Hepatocyte (in vitro differentiated cells): ENCODE results near the gene ZBTB44. TPM values are rescaled to one million over a fixed set of nuclear protein-coding genes. Genes with fewer than 3 reads are reported as not detected.

Source experiments
- DNase-seq: peaks from one replicate; pipeline ENCODE4 v3.0.0-alpha.2; 2016; ENCODE audit warnings: low spot score
- H2AFZ ChIP-seq: fragments of 200-600 bp; sonication (generic); 2 replicates; pipeline ENCODE4 v1.6.0; 2016; ENCODE audit warnings: antibody characterized with exemption, mild to moderate bottlenecking
- H3K27ac ChIP-seq: fragments of 200-600 bp; sonication (generic); 2 replicates; pipeline ENCODE4 v1.5.1; 2016; ENCODE audit warnings: mild to moderate bottlenecking
- H3K27me3 ChIP-seq: fragments of 200-600 bp; sonication (generic); 2 replicates; pipeline ENCODE4 v1.6.1; 2016
- H3K36me3 ChIP-seq: fragments of 200-600 bp; sonication (generic); replicated peaks from 2 replicates; pipeline ENCODE4 v1.5.1; 2016; ENCODE audit warnings: low read depth; ENCODE audit not compliant: insufficient read depth
- H3K4me1 ChIP-seq: fragments of 200-600 bp; sonication (generic); 2 replicates; pipeline ENCODE4 v1.5.1; 2016; ENCODE audit warnings: mild to moderate bottlenecking, moderate library complexity; ENCODE audit not compliant: insufficient read depth
- H3K4me2 ChIP-seq: fragments of 200-600 bp; sonication (generic); 2 replicates; pipeline ENCODE4 v1.6.0; 2016
- H3K4me3 ChIP-seq: fragments of 200-600 bp; sonication (generic); 2 replicates; pipeline ENCODE4 v1.5.1; 2016; ENCODE audit warnings: mild to moderate bottlenecking
- H3K79me2 ChIP-seq: fragments of 200-600 bp; sonication (generic); 2 replicates; pipeline ENCODE4 v1.6.0; 2017; ENCODE audit warnings: mild to moderate bottlenecking
- H3K9me2 ChIP-seq: fragments of 200-600 bp; sonication (generic); replicated peaks from 2 replicates; pipeline ENCODE4 v1.6.0; 2017; ENCODE audit warnings: mild to moderate bottlenecking; ENCODE audit not compliant: insufficient read depth
- H3K9me3 ChIP-seq: fragments of 200-600 bp; sonication (generic); 2 replicates; pipeline ENCODE4 v1.5.1; 2016; ENCODE audit warnings: low read depth, mild to moderate bottlenecking
- H4K20me1 ChIP-seq: fragments of 200-600 bp; sonication (generic); 2 replicates; pipeline ENCODE4 v1.6.0; 2016; ENCODE audit warnings: mild to moderate bottlenecking; ENCODE audit not compliant: insufficient read depth, poor library complexity, severe bottlenecking
- EZH2 ChIP-seq: fragments of 200-600 bp; sonication (generic); IDR thresholded peaks from 2 replicates; pipeline ENCODE4 v1.6.1; 2016; ENCODE audit warnings: antibody characterized with exemption, mild to moderate bottlenecking, borderline replicate concordance
- EZH2phosphoT487 ChIP-seq: fragments of 200-600 bp; sonication (generic); IDR thresholded peaks from one replicate; pipeline ENCODE4 v1.6.1; 2018; ENCODE audit warnings: antibody characterized with exemption, mild to moderate bottlenecking, low read depth, moderate library complexity; ENCODE audit not compliant: unreplicated experiment, severe bottlenecking
- WGBS: methylation state at CpG from one replicate; pipeline ENCODE4 v1.1.6; 2016; ENCODE audit warnings: low lambda C conversion rate; ENCODE audit errors: missing lambda C conversion rate; 5-methylcytosine and 5-hydroxymethylcytosine counted together
- polyA plus RNA-seq: library from polyadenylated mRNA; unstranded; fragments of >200 nt; fragmentation: Nextera tagmentation; extraction: Ambion mirVana; gene quantifications from 2 replicates; pipeline ENCODE4 v1.2.1, GENCODE V29; 2016
- total RNA-seq: library from RNA; depleted of rRNA; stranded (reverse); fragments of >200 nt; gene quantifications from 2 replicates; pipeline ENCODE4 v1.2.3, GENCODE V29; 2014
- TF ChIP-seq, protein P1 (sequence below): fragments of 200-600 bp; sonication (generic); IDR thresholded peaks from 2 replicates; pipeline ENCODE4 v1.5.1; 2016; ENCODE audit warnings: antibody characterized with exemption, mild to moderate bottlenecking; ENCODE audit not compliant: poor library complexity

The ZBTB44 gene
- total and polyA plus RNA-seq, 2 experiments from 2014 or later: 7.3 to 53.8 TPM

DNA sequence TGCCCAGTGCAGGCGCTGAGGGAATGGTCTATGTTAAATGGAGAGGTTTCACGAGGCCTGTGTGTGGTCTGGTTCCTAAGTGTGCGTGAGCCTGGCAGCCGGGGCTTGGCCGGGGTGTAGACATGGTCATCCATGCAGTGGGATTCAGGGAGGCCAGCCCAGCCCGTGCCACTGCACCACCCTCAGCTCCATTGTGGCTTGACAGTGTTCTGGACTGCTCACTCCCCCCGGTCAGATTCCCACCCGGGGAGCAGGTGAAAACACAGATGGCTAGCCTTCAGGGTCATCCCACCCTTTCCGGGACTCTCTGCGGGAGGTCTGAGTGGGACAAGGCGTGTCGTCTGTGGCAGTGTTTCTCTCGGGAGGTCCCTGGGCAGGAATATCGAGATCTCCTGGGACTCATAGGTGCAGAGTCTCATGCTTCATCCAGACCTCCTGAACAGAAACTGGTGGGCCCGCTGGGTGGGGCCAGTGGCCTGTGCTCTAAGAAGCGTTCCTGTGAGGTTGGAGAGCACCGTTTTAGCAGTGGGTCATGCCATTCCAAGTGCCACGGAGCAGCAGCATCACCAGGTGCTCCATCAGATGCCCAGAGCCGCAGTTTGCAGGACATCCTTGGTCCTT, 102.8 kb downstream of the ZBTB44 start:
- Histone ChIP-seq H3K4me2 (no peak overlapping the region), H3K4me1 (peaks cover 3% of the 10 kb centered on the region), H3K4me3 (no peak overlapping the region), H3K79me2 (no peaks in the 10 kb centered on the region), H3K9me3 (no peaks in the 10 kb centered on the region), H3K27me3 (no peaks in the 10 kb centered on the region), H3K27ac (no peak overlapping the region), H3K9me2 (no peaks in the 10 kb centered on the region), H3K36me3 (no peaks in the 10 kb centered on the region), H4K20me1 (no peaks in the 10 kb centered on the region), H2AFZ (no peak overlapping the region)
- DNase-seq: no peak
- no peak for TF ChIP-seq EZH2
- TF ChIP-seq, protein P1, sequence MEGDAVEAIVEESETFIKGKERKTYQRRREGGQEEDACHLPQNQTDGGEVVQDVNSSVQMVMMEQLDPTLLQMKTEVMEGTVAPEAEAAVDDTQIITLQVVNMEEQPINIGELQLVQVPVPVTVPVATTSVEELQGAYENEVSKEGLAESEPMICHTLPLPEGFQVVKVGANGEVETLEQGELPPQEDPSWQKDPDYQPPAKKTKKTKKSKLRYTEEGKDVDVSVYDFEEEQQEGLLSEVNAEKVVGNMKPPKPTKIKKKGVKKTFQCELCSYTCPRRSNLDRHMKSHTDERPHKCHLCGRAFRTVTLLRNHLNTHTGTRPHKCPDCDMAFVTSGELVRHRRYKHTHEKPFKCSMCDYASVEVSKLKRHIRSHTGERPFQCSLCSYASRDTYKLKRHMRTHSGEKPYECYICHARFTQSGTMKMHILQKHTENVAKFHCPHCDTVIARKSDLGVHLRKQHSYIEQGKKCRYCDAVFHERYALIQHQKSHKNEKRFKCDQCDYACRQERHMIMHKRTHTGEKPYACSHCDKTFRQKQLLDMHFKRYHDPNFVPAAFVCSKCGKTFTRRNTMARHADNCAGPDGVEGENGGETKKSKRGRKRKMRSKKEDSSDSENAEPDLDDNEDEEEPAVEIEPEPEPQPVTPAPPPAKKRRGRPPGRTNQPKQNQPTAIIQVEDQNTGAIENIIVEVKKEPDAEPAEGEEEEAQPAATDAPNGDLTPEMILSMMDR: no peak
- no peak for TF ChIP-seq EZH2phosphoT487
- WGBS: 87% methylated on average over 19 of the region's 19 CpGs

GRCh38 chr11:130211144-130211543, 103.6 kb downstream of the ZBTB44 start:
- no peaks in the 10 kb centered on the region for H3K9me3 ChIP-seq
- H2AFZ ChIP-seq: no peak overlapping the region
- H3K27ac ChIP-seq: no peak overlapping the region
- TF ChIP-seq EZH2phosphoT487 (no peak), EZH2 (no peak)
- TF ChIP-seq, protein P1: no peak
- H3K4me1 ChIP-seq: peaks cover 3% of the 10 kb centered on the region
- H3K4me3 ChIP-seq: no peak overlapping the region
- H4K20me1 ChIP-seq: no peaks in the 10 kb centered on the region
- H3K79me2 ChIP-seq: no peaks in the 10 kb centered on the region
- H3K9me2 ChIP-seq: no peaks in the 10 kb centered on the region
- 96% methylated on average over 3 of the region's 3 CpGs for WGBS
- no peak for DNase-seq
- no peaks in the 10 kb centered on the region for H3K27me3 ChIP-seq
- no peak overlapping the region for H3K4me2 ChIP-seq
- no peaks in the 10 kb centered on the region for H3K36me3 ChIP-seq

DNA sequence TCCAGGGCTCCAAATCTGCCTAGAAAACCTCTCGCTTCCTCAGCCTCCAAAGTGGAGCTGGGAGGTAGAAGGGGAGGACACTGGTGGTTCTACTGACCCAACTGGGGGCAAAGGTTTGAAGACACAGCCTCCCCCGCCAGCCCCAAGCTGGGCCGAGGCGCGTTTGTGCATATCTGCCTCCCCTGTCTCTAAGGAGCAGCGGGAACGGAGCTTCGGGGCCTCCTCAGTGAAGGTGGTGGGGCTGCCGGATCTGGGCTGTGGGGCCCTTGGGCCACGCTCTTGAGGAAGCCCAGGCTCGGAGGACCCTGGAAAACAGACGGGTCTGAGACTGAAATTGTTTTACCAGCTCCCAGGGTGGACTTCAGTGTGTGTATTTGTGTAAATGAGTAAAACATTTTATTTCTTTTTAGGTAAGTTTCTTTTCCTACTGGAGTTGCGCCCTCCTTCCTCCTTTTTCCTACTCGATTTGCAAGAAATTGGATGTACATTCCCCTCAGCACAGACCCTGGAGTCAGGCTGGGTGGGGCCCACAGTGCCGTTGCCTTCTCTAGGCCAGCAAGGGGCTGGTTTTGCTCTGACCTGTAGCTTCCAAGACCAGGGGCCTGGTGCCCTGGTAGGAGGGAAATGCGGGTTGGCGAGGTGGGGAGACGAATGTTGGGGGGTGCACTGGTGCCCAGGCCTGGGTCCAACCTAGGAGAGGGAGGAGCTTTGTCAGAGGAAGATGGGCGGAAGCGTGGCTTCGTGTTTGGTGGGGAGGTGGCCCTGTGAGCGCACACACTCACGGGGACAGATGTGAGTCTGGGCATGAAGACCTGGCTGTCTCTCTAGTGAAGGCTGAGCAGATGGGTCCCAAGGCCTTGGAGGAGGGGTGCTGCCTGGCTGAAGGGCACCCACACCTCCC, 104.5 kb downstream of the ZBTB44 start:
- no peaks in the 10 kb centered on the region for H3K36me3 ChIP-seq
- DNase-seq: no peak
- H3K9me3 ChIP-seq: no peaks in the 10 kb centered on the region
- H3K79me2 ChIP-seq: no peaks in the 10 kb centered on the region
- TF ChIP-seq EZH2phosphoT487: no peak
- no peak for TF ChIP-seq EZH2
- TF ChIP-seq, protein P1: no peak
- H3K4me3 ChIP-seq: no peak overlapping the region
- H3K4me2 ChIP-seq: no peak overlapping the region
- H3K4me1 ChIP-seq: peaks cover 3% of the 10 kb centered on the region
- H2AFZ ChIP-seq: no peak overlapping the region
- H3K27me3 ChIP-seq: no peaks in the 10 kb centered on the region
- no peak overlapping the region for H3K27ac ChIP-seq
- no peaks in the 10 kb centered on the region for H3K9me2 ChIP-seq
- no peaks in the 10 kb centered on the region for H4K20me1 ChIP-seq
- WGBS: 92% methylated on average over 23 of the region's 23 CpGs
